Fibroblast of pulmonary artery (primary cell): ENCODE data around the gene MYO1B.

Experiments
- DNase-seq: peaks from one replicate; pipeline ENCODE4 v3.0.0-alpha.2; 2010; ENCODE audit warnings: low read depth
- H3K4me3 ChIP-seq: replicated peaks from 2 replicates; pipeline ENCODE4 v1.5.1; 2011; ENCODE audit warnings: low read depth, mild to moderate bottlenecking, control low read depth, low read length, moderate library complexity
- TF ChIP-seq, protein P1 (sequence below): IDR thresholded peaks from 2 replicates; pipeline ENCODE4 v1.5.1; 2011; ENCODE audit warnings: mild to moderate bottlenecking, control low read depth, low read length, inconsistent platforms; ENCODE audit errors: missing control alignments

MYO1B gene

DNA sequence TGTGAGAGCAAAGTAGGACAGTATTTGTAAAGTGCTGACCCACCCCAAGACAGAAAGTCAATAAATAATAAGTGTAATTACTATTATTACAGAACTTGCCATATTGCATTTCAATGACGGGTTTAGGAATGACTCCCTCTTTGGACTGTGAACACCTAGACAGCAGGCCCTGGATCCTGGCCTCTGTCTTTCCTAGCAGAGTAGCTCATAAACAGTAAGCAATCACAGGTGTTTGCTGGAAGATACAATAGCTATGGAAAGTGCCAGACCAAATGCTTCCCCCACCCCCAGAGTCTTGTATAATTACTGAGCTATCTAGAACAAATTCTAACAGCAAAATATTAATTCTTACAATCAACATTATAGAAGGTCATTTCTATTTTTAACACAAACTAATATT is 20.1 kb upstream of the MYO1B start:
- no peak for DNase-seq
- H3K4me3 ChIP-seq: no peak overlapping the region
- TF ChIP-seq, protein P1, sequence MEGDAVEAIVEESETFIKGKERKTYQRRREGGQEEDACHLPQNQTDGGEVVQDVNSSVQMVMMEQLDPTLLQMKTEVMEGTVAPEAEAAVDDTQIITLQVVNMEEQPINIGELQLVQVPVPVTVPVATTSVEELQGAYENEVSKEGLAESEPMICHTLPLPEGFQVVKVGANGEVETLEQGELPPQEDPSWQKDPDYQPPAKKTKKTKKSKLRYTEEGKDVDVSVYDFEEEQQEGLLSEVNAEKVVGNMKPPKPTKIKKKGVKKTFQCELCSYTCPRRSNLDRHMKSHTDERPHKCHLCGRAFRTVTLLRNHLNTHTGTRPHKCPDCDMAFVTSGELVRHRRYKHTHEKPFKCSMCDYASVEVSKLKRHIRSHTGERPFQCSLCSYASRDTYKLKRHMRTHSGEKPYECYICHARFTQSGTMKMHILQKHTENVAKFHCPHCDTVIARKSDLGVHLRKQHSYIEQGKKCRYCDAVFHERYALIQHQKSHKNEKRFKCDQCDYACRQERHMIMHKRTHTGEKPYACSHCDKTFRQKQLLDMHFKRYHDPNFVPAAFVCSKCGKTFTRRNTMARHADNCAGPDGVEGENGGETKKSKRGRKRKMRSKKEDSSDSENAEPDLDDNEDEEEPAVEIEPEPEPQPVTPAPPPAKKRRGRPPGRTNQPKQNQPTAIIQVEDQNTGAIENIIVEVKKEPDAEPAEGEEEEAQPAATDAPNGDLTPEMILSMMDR: no peak

DNA sequence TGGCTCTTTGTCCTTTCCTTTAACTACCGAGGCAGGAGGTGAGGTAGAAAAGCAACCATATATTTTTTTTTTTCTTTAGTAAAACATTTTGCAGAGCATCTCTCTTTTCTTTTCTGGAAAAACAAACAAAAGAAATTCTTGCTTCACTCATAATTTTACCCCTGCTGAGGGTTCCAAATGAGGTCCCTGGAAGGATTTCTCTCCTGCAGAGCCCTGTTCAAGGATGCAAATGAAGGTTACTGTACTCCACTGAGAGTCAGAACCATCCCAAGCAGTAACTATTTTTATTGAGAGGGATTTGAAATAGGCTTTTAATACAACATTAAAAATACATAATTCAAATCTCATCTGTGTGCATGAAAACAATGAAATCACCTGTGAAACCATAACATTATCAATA is 19.5 kb upstream of the MYO1B start:
- TF ChIP-seq, protein P1: no peak
- DNase-seq: no peak

DNA sequence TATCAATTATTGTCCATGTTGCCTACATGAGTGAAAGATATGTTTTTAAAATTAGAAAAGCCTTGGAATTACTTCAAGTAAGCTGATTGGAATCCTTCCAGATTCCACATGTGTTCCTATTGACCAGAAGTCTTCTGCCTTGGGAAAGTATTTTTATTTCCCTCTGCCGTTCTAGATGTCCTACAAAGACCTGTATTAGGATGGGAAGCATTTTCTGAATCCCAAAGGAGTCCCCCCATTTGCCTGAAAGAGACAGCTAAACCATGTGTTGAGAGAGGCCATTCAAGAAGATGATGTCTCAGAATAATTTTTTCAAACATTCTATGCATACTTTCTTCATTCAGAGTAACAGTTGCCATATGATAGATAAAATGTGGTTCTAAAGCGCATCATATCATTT is 19.0 kb upstream of the MYO1B start:
- no peak overlapping the region for H3K4me3 ChIP-seq
- DNase-seq: peak; percentile 42
- TF ChIP-seq, protein P1: no peak

More for the DNA sequence above, 19.5 kb upstream of the MYO1B start:
- H3K4me3 ChIP-seq: no peak overlapping the region

DNA sequence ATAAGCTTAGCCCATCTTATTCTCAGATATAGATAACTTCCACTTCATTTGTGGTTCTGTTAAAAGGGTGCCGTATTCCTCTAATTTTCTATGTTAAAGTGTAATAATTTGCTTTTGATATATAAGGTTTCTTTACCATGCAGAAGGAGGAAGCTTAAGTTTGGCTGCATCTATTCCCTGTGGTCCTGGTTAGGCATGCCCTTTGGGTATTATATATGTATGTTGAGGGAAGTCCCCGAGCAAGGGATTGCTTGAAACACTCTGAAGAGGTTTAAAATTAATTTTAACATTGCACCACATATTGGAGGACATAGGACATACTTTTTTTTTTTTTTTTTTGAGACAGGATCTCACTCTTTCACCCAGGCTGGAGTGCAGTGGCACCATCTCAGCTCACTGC is 16.9 kb upstream of the MYO1B start:
- H3K4me3 ChIP-seq: no peak overlapping the region
- TF ChIP-seq, protein P1: no peak
- DNase-seq: no peak

DNA sequence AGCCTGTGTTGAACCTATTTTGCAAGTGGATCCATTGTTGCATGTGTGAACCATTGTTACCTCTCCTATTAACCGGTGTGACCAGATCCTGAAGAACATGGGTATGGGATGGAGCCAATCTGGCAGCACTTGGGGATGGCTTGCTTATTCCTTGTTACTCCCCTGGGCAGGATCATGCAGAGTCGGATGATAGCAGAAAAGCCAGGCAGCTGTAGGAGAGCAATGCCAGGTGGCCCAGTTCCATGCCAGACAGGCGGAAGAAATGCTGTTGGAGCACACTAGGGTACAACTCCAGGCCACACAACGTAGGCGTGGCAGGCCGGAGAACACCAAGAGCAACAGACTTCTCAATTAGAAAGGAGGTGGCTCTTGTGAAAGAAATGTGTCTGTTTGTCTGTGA is 16.3 kb upstream of the MYO1B start:
- TF ChIP-seq, protein P1: no peak
- DNase-seq: no peak
- no peak overlapping the region for H3K4me3 ChIP-seq

DNA sequence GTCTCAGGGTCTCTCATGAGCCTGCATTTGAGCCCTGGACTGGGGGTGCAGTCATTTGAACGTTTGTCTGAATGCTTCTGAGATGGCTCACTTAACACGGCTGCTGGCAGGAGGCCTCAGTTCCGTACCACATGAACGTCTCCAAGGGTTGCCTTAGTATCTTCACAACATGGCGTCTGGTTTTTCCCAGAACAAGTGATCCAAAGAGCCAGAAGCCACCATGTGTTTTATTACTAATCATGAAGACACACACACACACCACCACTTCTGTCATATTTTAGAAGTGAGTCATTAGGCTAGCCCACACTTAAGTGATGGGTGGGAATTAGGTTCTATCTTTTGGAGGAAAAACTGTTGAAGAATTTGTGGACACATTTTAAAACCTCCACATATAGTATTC is 15.0 kb upstream of the MYO1B start:
- no peak overlapping the region for H3K4me3 ChIP-seq
- peak; percentile 70 for DNase-seq
- TF ChIP-seq, protein P1: no peak

DNA sequence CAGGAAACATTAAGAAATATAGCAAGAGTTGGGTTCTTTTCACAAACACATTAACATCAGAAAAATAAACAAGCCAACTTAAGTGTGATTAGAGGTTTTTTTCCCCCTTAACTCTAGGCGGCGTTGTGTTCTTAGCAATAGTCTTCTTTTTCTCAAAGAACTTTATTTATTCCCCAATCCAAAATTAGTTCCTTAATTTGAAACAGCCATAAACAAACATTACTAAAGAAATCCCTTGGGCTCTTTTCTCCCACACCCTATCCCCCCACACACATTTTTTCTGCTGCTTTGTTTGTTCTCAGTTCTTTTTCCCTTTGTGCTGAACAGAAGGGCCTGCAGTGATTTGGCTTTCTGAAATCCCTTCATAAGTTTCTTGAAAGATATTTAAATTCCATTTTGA is 13.2 kb upstream of the MYO1B start:
- TF ChIP-seq, protein P1: peak; percentile 67
- peak; percentile 63 for DNase-seq
- no peak overlapping the region for H3K4me3 ChIP-seq
